ENCODE measurements around the gene EP400. TPM values are rescaled to one million over a fixed set of nuclear protein-coding genes. Genes with fewer than 3 reads are reported as not detected.
"Not testable (repeated sequence)": the region's sequence is repeated elsewhere in the genome, so short reads cannot be mapped to it uniquely, and the experiment has no call there.

EP400 gene
- total and polyA plus RNA-seq, 9 donors, result 19.6 to 60.7 (median 44.0) TPM

DNA sequence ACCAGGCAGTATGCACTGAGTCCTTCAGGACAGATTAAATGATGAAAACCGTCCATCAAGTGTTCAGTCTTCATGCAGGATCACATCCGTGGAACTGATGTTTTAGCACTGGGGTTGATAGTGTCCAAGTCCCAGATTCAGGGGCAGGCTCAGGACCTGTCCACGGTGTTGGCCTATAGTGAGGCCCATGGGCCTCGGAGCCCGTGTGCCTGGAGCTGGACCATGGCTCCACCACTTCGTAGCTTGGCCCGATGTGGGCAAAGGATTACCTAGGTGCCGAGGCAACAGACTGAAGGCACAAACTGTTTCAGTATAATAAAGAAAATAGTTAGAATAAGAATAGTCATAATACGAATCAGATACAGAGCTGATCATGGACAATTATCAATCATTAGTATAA, 152.6 kb downstream of the EP400 start:
- Histone ChIP-seq H3K4me1 (ENCODE audit: insufficient read depth) (no peaks in the 10 kb centered on the region), H3K27me3 (no peaks in the 10 kb centered on the region), H3K27ac (no peak overlapping the region), H3K9me3 (no peaks in the 10 kb centered on the region), H3K4me3 (no peak overlapping the region), H3K36me3 (no peaks in the 10 kb centered on the region)
- no peak for DNase-seq
- TF ChIP-seq, protein P1, sequence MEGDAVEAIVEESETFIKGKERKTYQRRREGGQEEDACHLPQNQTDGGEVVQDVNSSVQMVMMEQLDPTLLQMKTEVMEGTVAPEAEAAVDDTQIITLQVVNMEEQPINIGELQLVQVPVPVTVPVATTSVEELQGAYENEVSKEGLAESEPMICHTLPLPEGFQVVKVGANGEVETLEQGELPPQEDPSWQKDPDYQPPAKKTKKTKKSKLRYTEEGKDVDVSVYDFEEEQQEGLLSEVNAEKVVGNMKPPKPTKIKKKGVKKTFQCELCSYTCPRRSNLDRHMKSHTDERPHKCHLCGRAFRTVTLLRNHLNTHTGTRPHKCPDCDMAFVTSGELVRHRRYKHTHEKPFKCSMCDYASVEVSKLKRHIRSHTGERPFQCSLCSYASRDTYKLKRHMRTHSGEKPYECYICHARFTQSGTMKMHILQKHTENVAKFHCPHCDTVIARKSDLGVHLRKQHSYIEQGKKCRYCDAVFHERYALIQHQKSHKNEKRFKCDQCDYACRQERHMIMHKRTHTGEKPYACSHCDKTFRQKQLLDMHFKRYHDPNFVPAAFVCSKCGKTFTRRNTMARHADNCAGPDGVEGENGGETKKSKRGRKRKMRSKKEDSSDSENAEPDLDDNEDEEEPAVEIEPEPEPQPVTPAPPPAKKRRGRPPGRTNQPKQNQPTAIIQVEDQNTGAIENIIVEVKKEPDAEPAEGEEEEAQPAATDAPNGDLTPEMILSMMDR (IDR thresholded peaks at IDR 0.05), result no peak
- TF ChIP-seq POLR2A (IDR thresholded peaks at IDR 0.05) (no peak), EP300 (IDR thresholded peaks at IDR 0.05) (no peak)
- whole genome bisulfite sequencing, 3 donors, result 87 to 92% (median 91%) methylated on average over 9 of the region's 9 CpGs
- intact Hi-C loops (cut with DNase I), result no loop called here

DNA sequence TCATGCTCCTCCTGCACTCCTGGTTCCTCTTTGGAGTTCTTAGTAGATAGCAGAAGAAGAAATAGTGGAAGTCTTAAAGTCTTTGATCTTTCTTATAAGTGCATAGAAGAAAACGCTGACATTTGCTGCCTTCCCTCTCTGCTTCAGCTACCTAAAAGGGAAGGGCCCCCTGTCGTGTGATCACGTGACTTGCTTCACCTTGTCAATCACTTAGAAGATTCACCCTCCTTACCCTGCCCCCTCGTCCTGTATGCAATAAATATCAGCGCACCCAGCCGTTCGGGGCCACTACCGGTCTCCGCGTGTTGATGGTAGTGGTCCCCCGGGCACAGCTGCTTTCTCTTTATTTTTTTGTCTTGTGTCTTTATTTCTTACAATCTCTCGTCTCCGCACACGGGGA, 153.3 kb downstream of the EP400 start:
- WGBS, 3 donors, result 75 to 79% (median 76%) methylated on average over 14 of the region's 14 CpGs
- H3K36me3 ChIP-seq; H3K9me3 ChIP-seq; H3K4me1 ChIP-seq (ENCODE audit: insufficient read depth); intact Hi-C loops (cut with DNase I); H3K27me3 ChIP-seq; DNase-seq; H3K27ac ChIP-seq; H3K4me3 ChIP-seq: not testable (repeated sequence)

DNA sequence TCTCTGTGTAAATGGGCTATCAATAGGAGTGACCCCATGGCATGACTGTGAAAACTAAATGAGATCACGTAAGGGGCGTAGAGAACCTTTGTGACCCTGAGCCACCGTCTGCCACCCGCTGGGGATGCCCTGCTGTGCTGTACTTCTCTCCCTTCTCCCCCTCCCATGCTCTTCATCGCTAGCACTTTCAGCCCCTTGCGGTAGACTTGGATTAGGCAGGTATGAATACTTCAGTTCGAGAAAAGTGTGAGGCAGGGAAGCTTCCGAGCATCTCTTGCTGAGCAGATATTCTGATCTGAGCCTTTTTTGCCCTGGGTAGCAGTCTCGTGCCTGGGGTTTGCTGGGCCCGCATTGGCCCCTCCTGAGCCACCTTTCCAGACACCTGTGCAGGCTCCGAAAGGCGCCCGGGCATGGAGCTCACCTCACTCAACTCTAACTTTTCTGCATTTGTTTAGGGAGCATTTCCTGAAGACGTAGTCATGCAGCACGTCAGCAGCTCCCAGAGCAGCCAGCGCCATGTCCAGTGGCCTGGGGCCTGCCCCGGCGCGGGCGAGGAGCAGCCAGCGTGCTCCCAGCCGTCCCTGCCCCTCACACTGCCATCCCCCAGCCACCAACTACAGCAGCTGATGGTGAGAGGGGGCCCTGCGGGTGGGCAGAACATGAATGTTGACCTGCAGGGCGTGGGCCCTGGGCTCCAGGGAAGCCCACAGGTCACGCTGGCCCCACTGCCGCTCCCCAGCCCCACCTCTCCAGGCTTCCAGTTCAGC, 154.0 kb downstream of the EP400 start:
- WGBS, 3 donors, result 90 to 95% (median 93%) methylated on average over 26 of the region's 26 CpGs
- H3K9me3 ChIP-seq, result no peaks in the 10 kb centered on the region
- no peaks in the 10 kb centered on the region for H3K36me3 ChIP-seq
- TF ChIP-seq POLR2A (IDR thresholded peaks at IDR 0.05) (no peak), EP300 (IDR thresholded peaks at IDR 0.05) (no peak)
- TF ChIP-seq, protein P1 (IDR thresholded peaks at IDR 0.05), result no peak
- H3K27ac ChIP-seq, result no peak overlapping the region
- H3K4me3 ChIP-seq, result no peak overlapping the region
- no peaks in the 10 kb centered on the region for H3K27me3 ChIP-seq
- intact Hi-C loops (cut with DNase I), result no loop called here
- no peak for DNase-seq
- H3K4me1 ChIP-seq (ENCODE audit: insufficient read depth), result no peaks in the 10 kb centered on the region

DNA sequence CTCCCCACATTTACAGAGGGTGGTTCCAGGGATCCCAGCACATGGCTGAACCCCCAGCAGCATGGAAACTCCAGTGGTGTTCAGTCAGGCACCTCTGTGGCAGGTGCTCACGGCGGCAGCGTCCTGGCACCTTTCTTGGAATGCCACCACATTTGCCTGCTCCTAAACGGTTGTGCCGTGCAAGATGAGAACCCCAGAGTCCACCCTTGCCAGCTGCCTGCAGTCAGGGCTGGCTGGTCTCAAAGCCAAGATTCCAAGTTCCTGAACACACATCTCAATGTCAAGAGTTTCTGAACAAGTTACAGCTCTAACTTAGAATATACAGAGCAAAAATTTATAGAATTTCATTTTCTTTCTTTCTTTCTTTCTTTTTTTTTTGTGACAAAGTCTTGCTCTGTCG, 155.7 kb downstream of the EP400 start:
- Histone ChIP-seq H3K4me1 (ENCODE audit: insufficient read depth) (no peaks in the 10 kb centered on the region), H3K4me3 (no peak overlapping the region), H3K9me3 (no peaks in the 10 kb centered on the region), H3K36me3 (no peaks in the 10 kb centered on the region), H3K27ac (no peak overlapping the region), H3K27me3 (no peaks in the 10 kb centered on the region)
- intact Hi-C loops (cut with DNase I), result no loop called here
- WGBS, 3 donors, result 88 to 91% (median 90%) methylated on average over 6 of the region's 6 CpGs
- no peak for TF ChIP-seq POLR2A (IDR thresholded peaks at IDR 0.05)
- TF ChIP-seq EP300 (IDR thresholded peaks at IDR 0.05), result no peak
- no peak for DNase-seq

DNA sequence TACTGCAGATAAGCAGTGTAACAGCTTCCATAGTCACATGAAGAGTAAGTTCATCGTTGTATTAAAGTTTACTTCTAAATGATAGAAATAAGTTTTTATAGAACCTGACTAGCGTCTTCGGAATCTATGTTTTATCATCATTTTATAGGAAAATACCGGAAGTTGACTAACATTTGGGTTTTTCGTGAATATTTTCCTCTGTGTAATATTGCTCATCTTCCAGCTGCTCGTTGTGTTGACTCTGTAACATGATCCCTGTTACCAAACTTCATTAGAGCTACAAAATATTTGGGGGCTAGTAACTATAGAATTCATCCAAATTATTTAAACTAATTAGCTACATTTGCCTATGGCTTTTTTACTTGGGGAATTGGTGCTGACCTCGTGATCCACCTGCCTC, 157.2 kb downstream of the EP400 start:
- no peaks in the 10 kb centered on the region for H3K27me3 ChIP-seq

More for the DNA sequence above, 157.2 kb downstream of the EP400 start:
- Histone ChIP-seq H3K9me3 (no peaks in the 10 kb centered on the region), H3K4me1 (ENCODE audit: insufficient read depth) (no peaks in the 10 kb centered on the region), H3K36me3 (no peaks in the 10 kb centered on the region), H3K27ac (no peak overlapping the region), H3K4me3 (no peak overlapping the region)
- intact Hi-C loops (cut with DNase I), result no loop called here
- TF ChIP-seq, protein P1 (IDR thresholded peaks at IDR 0.05), result no peak
- TF ChIP-seq POLR2A (IDR thresholded peaks at IDR 0.05) (no peak), EP300 (IDR thresholded peaks at IDR 0.05) (no peak)
- no peak for DNase-seq
- 89 to 94% (median 90%) methylated on average over 7 of the region's 7 CpGs for WGBS, 3 donors
